Measurements from ENCODE around the gene IL20RB. TPM values are rescaled to one million over a fixed set of nuclear protein-coding genes. Genes with fewer than 3 reads are reported as not detected.

The IL20RB gene
- total RNA-seq, 1 experiment from 2014 or later: 4.2 TPM

- no peak overlapping the region for H3K27ac ChIP-seq (ENCODE audit: low read depth, low read length, poor library complexity, severe bottlenecking)
- ChIA-PET CTCF (interaction anchor here (1.1 kb wide), 1 partner anchor 721 kb away, joined by 3 read pairs; no protein-coding TSS in a partner anchor), POLR2A (ENCODE audit: low non-redundant PET) (no interaction called here)
- intact Hi-C loops (cut with micrococcal nuclease; ENCODE audit: unreplicated experiment): no loop called here
- no peaks in the 10 kb centered on the region for H3K9me3 ChIP-seq (ENCODE audit: low read depth, low read length, poor library complexity, severe bottlenecking)
- no peak for DNase-seq (ENCODE audit: low spot score)
- BruUV-seq (replicated peaks): no TSS peak
- no peaks in the 10 kb centered on the region for H3K36me3 ChIP-seq (ENCODE audit: insufficient read depth, low read length, poor library complexity, severe bottlenecking)
- no peak for TF ChIP-seq EZH2 (IDR thresholded peaks at IDR 0.05; ENCODE audit: borderline replicate concordance, low read depth, low read length, poor library complexity, severe bottlenecking)
- TF ChIP-seq, protein P1, sequence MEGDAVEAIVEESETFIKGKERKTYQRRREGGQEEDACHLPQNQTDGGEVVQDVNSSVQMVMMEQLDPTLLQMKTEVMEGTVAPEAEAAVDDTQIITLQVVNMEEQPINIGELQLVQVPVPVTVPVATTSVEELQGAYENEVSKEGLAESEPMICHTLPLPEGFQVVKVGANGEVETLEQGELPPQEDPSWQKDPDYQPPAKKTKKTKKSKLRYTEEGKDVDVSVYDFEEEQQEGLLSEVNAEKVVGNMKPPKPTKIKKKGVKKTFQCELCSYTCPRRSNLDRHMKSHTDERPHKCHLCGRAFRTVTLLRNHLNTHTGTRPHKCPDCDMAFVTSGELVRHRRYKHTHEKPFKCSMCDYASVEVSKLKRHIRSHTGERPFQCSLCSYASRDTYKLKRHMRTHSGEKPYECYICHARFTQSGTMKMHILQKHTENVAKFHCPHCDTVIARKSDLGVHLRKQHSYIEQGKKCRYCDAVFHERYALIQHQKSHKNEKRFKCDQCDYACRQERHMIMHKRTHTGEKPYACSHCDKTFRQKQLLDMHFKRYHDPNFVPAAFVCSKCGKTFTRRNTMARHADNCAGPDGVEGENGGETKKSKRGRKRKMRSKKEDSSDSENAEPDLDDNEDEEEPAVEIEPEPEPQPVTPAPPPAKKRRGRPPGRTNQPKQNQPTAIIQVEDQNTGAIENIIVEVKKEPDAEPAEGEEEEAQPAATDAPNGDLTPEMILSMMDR (conservative IDR thresholded peaks at IDR 0.05; ENCODE audit: low read depth, low read length): no peak
- no peak overlapping the region for H3K4me3 ChIP-seq (ENCODE audit: low read depth, low read length, poor library complexity, severe bottlenecking)
- no peaks in the 10 kb centered on the region for H3K4me1 ChIP-seq (ENCODE audit: insufficient read depth, low read length, poor library complexity, severe bottlenecking)
- no peaks in the 10 kb centered on the region for H3K27me3 ChIP-seq (replicated peaks; ENCODE audit: insufficient read depth, low read depth, low read length, poor library complexity)
Observed at GRCh38 chr3:137026701-137027100, 68.9 kb downstream of the IL20RB start.

- Histone ChIP-seq H3K27me3 (replicated peaks; ENCODE audit: insufficient read depth, low read depth, low read length, poor library complexity) (no peaks in the 10 kb centered on the region), H3K9me3 (ENCODE audit: low read depth, low read length, poor library complexity, severe bottlenecking) (no peaks in the 10 kb centered on the region), H3K27ac (ENCODE audit: low read depth, low read length, poor library complexity, severe bottlenecking) (no peak overlapping the region), H3K4me1 (ENCODE audit: insufficient read depth, low read length, poor library complexity, severe bottlenecking) (peaks cover 3% of the 10 kb centered on the region), H3K4me3 (ENCODE audit: low read depth, low read length, poor library complexity, severe bottlenecking) (peak overlapping the region; percentile 42), H3K36me3 (ENCODE audit: insufficient read depth, low read length, poor library complexity, severe bottlenecking) (no peaks in the 10 kb centered on the region)
- ChIA-PET CTCF (interaction anchor here (0.8 to 0.9 kb wide), 6 partner anchors 16 to 961 kb away, joined by 3 to 4 read pairs (median 4); no protein-coding TSS in a partner anchor), POLR2A (ENCODE audit: low non-redundant PET) (interaction anchor here (0.5 kb wide), 1 partner anchor 486 kb away, joined by 4 read pairs; no protein-coding TSS in a partner anchor)
- peak; percentile 89 for DNase-seq (ENCODE audit: low spot score)
- TF ChIP-seq, protein P1 (conservative IDR thresholded peaks at IDR 0.05; ENCODE audit: low read depth, low read length): peak; percentile 94
- TF ChIP-seq EZH2 (IDR thresholded peaks at IDR 0.05; ENCODE audit: borderline replicate concordance, low read depth, low read length, poor library complexity, severe bottlenecking): no peak
- BruUV-seq (replicated peaks): no TSS peak
- intact Hi-C loops (cut with micrococcal nuclease; ENCODE audit: unreplicated experiment): loop anchor here (5.0 to 10.0 kb wide), 2 partner anchors 942 to 955 kb away; no protein-coding TSS in a partner anchor
Observed at GRCh38 chr3:137032465-137033120, 74.8 kb downstream of the IL20RB start.

GRCh38 chr3:137035631-137036030 lies 77.8 kb downstream of the IL20RB start:
- ChIA-PET POLR2A (ENCODE audit: low non-redundant PET) (interaction anchor here (0.6 kb wide), 1 partner anchor 138 kb away, joined by 3 read pairs; no protein-coding TSS in a partner anchor), CTCF (no interaction called here)
- intact Hi-C loops (cut with micrococcal nuclease; ENCODE audit: unreplicated experiment): loop anchor here (10.0 kb wide), 1 partner anchor 939 kb away; no protein-coding TSS in a partner anchor
- Histone ChIP-seq H3K36me3 (ENCODE audit: insufficient read depth, low read length, poor library complexity, severe bottlenecking) (no peaks in the 10 kb centered on the region), H3K27ac (ENCODE audit: low read depth, low read length, poor library complexity, severe bottlenecking) (no peak overlapping the region), H3K4me1 (ENCODE audit: insufficient read depth, low read length, poor library complexity, severe bottlenecking) (peaks cover 3% of the 10 kb centered on the region), H3K27me3 (replicated peaks; ENCODE audit: insufficient read depth, low read depth, low read length, poor library complexity) (no peaks in the 10 kb centered on the region), H3K9me3 (ENCODE audit: low read depth, low read length, poor library complexity, severe bottlenecking) (no peaks in the 10 kb centered on the region), H3K4me3 (ENCODE audit: low read depth, low read length, poor library complexity, severe bottlenecking) (no peak overlapping the region)
- no TSS peak for BruUV-seq (replicated peaks)
- DNase-seq (ENCODE audit: low spot score): peak; percentile 52
- TF ChIP-seq, protein P1 (conservative IDR thresholded peaks at IDR 0.05; ENCODE audit: low read depth, low read length): peak; percentile 58
- no peak for TF ChIP-seq EZH2 (IDR thresholded peaks at IDR 0.05; ENCODE audit: borderline replicate concordance, low read depth, low read length, poor library complexity, severe bottlenecking)

All from A673 (cell line).